ENCODE data around the gene GADD45GIP1. TPM values are rescaled to one million over a fixed set of nuclear protein-coding genes. Genes with fewer than 3 reads are reported as not detected.

GADD45GIP1 gene
- total and polyA plus RNA-seq, 2 donors (not counting 1 experiment from before 2014, with no cell fraction given) = 12.6 to 17.5 TPM

DNA sequence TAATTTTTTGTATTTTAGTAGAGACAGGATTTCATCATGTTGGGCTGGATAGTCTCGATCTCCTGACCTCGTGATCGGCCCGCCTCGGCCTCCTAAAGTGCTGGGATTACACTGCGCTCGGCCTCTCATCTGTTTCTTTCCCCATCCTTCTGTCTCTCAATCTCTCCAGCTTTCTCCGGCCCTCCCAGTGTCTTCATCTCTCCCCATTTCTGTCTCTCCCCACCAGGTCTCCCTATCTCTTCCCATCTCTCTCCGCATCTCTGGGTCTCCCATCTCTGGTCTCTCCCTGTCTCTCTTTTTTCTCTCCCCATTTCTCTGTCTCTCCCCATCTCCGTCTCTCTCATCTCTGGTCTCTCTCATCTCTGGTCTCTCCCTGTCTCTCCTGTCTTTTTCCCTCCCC, 26.1 kb upstream of the GADD45GIP1 start:
- Histone ChIP-seq H3K36me3 (replicated peaks in 1 of 2; ENCODE audit: control extremely low read depth in 1 of 2, control insufficient read depth in 1 of 2, extremely low read depth in 1 of 2, insufficient read depth in 2 of 2, low read length in 1 of 2) (no peaks in the 10 kb centered on the region), H3K4me2 (replicated peaks; ENCODE audit: low read depth, low read length, poor library complexity, severe bottlenecking) (peak overlapping the region; percentile 91), H3K4me3 (ENCODE audit: control extremely low read depth in 1 of 5, extremely low read depth in 1 of 5, insufficient read depth in 1 of 5, low read depth in 2 of 5, low read length in 4 of 5) (peak overlapping the region in 4 of 5 experiments; percentile 24 to 62 (median 36)), H3K9me3 (ENCODE audit: control extremely low read depth in 1 of 3, control insufficient read depth in 2 of 3, insufficient read depth in 1 of 3, low read length in 2 of 3) (no peaks in the 10 kb centered on the region), H3K27ac (ENCODE audit: low read length in 2 of 2) (no peak overlapping the region), H3K9ac (ENCODE audit: low read length) (peak overlapping the region; percentile 51), H3K4me1 (ENCODE audit: control insufficient read depth in 2 of 2, insufficient read depth in 2 of 2, low read length in 2 of 2) (peaks cover 30 to 44% of the 10 kb centered on the region in 2 donors), H4K20me1 (ENCODE audit: control insufficient read depth, insufficient read depth, low read length, poor library complexity, severe bottlenecking) (no peaks in the 10 kb centered on the region), H2AFZ (ENCODE audit: insufficient read depth, low read depth, low read length, poor library complexity, severe bottlenecking) (peak overlapping the region; percentile 77), H3K27me3 (replicated peaks in 1 of 4; ENCODE audit: control extremely low read depth in 1 of 4, control insufficient read depth in 3 of 4, insufficient read depth in 4 of 4, low read length in 3 of 4) (peaks cover 0 to 8% (median 2%) of the 10 kb centered on the region in 4 experiments), H3K79me2 (ENCODE audit: control insufficient read depth, insufficient read depth, low read length) (no peaks in the 10 kb centered on the region)
- intact Hi-C loops (cut with micrococcal nuclease) = loop anchor here (1.0 to 5.0 kb wide), 3 partner anchors 52 to 764 kb away; a partner anchor contains a TSS
- Mint-ChIP-seq H3K4me1 (peaks cover 16% of the 10 kb centered on the region), H3K9me3 (ENCODE audit: insufficient read depth) (no peaks in the 10 kb centered on the region), H3K27ac (no peak overlapping the region), H3K4me3 (no peak overlapping the region), H3K27me3 (peaks cover 4% of the 10 kb centered on the region)
- ChIA-PET POLR2A (no interaction called here), CTCF (interaction anchor here (0.9 to 12.5 kb wide), 5 partner anchors 46 to 110 kb away, joined by 3 to 285 read pairs (median 4); no protein-coding TSS in a partner anchor)
- DNase-seq (no peak), ATAC-seq (ENCODE audit: low read depth) (no peak)
- 66% methylated on average over 9 of the region's 10 CpGs for WGBS (ENCODE audit: insufficient coverage)
- TF ChIP-seq, protein P1, sequence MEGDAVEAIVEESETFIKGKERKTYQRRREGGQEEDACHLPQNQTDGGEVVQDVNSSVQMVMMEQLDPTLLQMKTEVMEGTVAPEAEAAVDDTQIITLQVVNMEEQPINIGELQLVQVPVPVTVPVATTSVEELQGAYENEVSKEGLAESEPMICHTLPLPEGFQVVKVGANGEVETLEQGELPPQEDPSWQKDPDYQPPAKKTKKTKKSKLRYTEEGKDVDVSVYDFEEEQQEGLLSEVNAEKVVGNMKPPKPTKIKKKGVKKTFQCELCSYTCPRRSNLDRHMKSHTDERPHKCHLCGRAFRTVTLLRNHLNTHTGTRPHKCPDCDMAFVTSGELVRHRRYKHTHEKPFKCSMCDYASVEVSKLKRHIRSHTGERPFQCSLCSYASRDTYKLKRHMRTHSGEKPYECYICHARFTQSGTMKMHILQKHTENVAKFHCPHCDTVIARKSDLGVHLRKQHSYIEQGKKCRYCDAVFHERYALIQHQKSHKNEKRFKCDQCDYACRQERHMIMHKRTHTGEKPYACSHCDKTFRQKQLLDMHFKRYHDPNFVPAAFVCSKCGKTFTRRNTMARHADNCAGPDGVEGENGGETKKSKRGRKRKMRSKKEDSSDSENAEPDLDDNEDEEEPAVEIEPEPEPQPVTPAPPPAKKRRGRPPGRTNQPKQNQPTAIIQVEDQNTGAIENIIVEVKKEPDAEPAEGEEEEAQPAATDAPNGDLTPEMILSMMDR (IDR thresholded peaks at IDR 0.05) = no peak
- TF ChIP-seq EZH2 (IDR thresholded peaks at IDR 0.05; ENCODE audit: borderline replicate concordance, insufficient read depth, low read depth, low read length, poor library complexity, severe bottlenecking) = no peak

DNA sequence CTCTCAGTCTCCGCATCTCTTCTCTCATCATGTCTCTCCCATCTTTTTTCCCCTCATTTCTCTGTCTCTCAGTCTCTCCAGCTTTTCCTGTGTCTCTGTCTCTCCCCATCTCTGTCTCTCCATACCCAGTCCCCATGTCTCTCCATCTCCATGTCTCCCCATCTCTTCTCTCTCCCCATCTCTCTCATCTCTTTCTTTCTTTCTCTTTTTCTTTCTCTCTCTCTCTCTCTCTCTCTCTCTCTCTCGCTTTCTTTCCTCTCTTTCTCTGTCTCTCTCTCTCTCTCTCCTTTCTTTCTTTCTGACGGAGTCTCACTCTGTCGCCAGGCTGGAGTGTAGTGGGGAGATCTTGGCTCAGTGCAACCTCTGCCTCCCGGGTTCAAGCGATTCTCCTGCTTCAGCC, 25.6 kb upstream of the GADD45GIP1 start:
- Mint-ChIP-seq H3K4me3 (no peak overlapping the region), H3K4me1 (peaks cover 20% of the 10 kb centered on the region), H3K27me3 (peaks cover 9% of the 10 kb centered on the region), H3K9me3 (ENCODE audit: insufficient read depth) (no peaks in the 10 kb centered on the region), H3K27ac (no peak overlapping the region)
- no peak overlapping the region for H2AFZ ChIP-seq (ENCODE audit: insufficient read depth, low read depth, low read length, poor library complexity, severe bottlenecking)
- DNase-seq (no peak), ATAC-seq (ENCODE audit: low read depth) (no peak)
- no peaks in the 10 kb centered on the region for H4K20me1 ChIP-seq (ENCODE audit: control insufficient read depth, insufficient read depth, low read length, poor library complexity, severe bottlenecking)
- no peak overlapping the region for H3K9ac ChIP-seq (ENCODE audit: low read length)
- ChIA-PET CTCF (interaction anchor here (1.3 to 12.5 kb wide), 3 partner anchors 75 to 111 kb away, joined by 4 to 285 read pairs (median 59); no protein-coding TSS in a partner anchor), POLR2A (no interaction called here)
- peaks cover 30 to 48% of the 10 kb centered on the region in 2 donors for H3K4me1 ChIP-seq (ENCODE audit: control insufficient read depth in 2 of 2, insufficient read depth in 2 of 2, low read length in 2 of 2)
- no peaks in the 10 kb centered on the region for H3K9me3 ChIP-seq (ENCODE audit: control extremely low read depth in 1 of 3, control insufficient read depth in 2 of 3, insufficient read depth in 1 of 3, low read length in 2 of 3)
- peak overlapping the region; percentile 91 for H3K4me2 ChIP-seq (replicated peaks; ENCODE audit: low read depth, low read length, poor library complexity, severe bottlenecking)
- no peak overlapping the region for H3K27ac ChIP-seq (ENCODE audit: low read length in 2 of 2)
- H3K4me3 ChIP-seq (ENCODE audit: control extremely low read depth in 1 of 5, extremely low read depth in 1 of 5, insufficient read depth in 1 of 5, low read depth in 2 of 5, low read length in 4 of 5) = no peak overlapping the region
- peaks cover 0 to 8% (median 2%) of the 10 kb centered on the region in 4 experiments for H3K27me3 ChIP-seq (replicated peaks in 1 of 4; ENCODE audit: control extremely low read depth in 1 of 4, control insufficient read depth in 3 of 4, insufficient read depth in 4 of 4, low read length in 3 of 4)
- TF ChIP-seq, protein P1 (IDR thresholded peaks at IDR 0.05) = no peak
- TF ChIP-seq EZH2 (IDR thresholded peaks at IDR 0.05; ENCODE audit: borderline replicate concordance, insufficient read depth, low read depth, low read length, poor library complexity, severe bottlenecking) = no peak
- H3K79me2 ChIP-seq (ENCODE audit: control insufficient read depth, insufficient read depth, low read length) = no peaks in the 10 kb centered on the region
- no peaks in the 10 kb centered on the region for H3K36me3 ChIP-seq (replicated peaks in 1 of 2; ENCODE audit: control extremely low read depth in 1 of 2, control insufficient read depth in 1 of 2, extremely low read depth in 1 of 2, insufficient read depth in 2 of 2, low read length in 1 of 2)
- intact Hi-C loops (cut with micrococcal nuclease) = loop anchor here (1.0 to 5.0 kb wide), 3 partner anchors 52 to 765 kb away; a partner anchor contains a TSS
- 92% methylated on average over 3 of the region's 6 CpGs for WGBS (ENCODE audit: insufficient coverage)

Measured in B cell (primary cell).